Stimulated activated CD4-positive, alpha-beta T cell treated with anti-CD3 and anti-CD28 coated beads, Interleukin-12 subunit alpha, Interleukin-12 subunit beta, amount 100 ng/mL, for 24 hours (primary cell): ENCODE results near the gene SMC3.

ENCODE experiments used
- DNase-seq, 2 experiments: peaks; one replicate each; pipeline ENCODE4 v3.0.0-alpha.2; 2020; ENCODE audit warnings: low read depth in 2 of 2

SMC3 gene

GRCh38 chr10:110644598-110645462 is 77.3 kb downstream of the SMC3 start:
- DNase-seq, result no peak

GRCh38 chr10:110646417-110647135 is 79.1 kb downstream of the SMC3 start:
- DNase-seq, result no peak

GRCh38 chr10:110647136-110647430 is 79.6 kb downstream of the SMC3 start:
- no peak for DNase-seq

GRCh38 chr10:110648692-110649346 is 81.3 kb downstream of the SMC3 start:
- no peak for DNase-seq

- no peak for DNase-seq
These were observed 82.1 kb downstream of the SMC3 start for GRCh38 chr10:110649347-110650264.

GRCh38 chr10:110650265-110650668 is 82.8 kb downstream of the SMC3 start:
- no peak for DNase-seq

GRCh38 chr10:110651044-110651958 is 83.8 kb downstream of the SMC3 start:
- no peak for DNase-seq

GRCh38 chr10:110652475-110653118 is 85.1 kb downstream of the SMC3 start:
- DNase-seq, result no peak
